H1 (cell line): Measurements from ENCODE around the gene ENDOD1. TPM values are rescaled to one million over a fixed set of nuclear protein-coding genes. Genes with fewer than 3 reads are reported as not detected.

Experiments
- CTCF ChIA-PET: fragments of 300-600 bp; sonication (Branson Sonifier 250); formaldehyde crosslinking; loops from one replicate; lab custom pipeline; 2021; ENCODE audit not compliant: partially characterized antibody; lab: Charles Lee
- POLR2A ChIA-PET: fragments of 300-600 bp; sonication (Branson Sonifier 250); formaldehyde crosslinking; loops from one replicate; lab custom pipeline; 2021; ENCODE audit warnings: inconsistent platforms; ENCODE audit not compliant: partially characterized antibody; lab: Charles Lee
- DNase-seq, 2 experiments: peaks; one replicate each; pipeline versions ENCODE4 v3.0.0 to v3.0.0-alpha.2; 2010 to 2022; ENCODE audit warnings: low spot score in 2 of 2, low read depth in 1 of 2, mixed read lengths in 1 of 2
- FAIRE-seq: peaks from 2 replicates; lab custom pipeline; 2011; peaks lifted over from hg19 to GRCh38; lab: Jason Lieb, UNC
- H2AFZ ChIP-seq: 2 replicates; pipeline ENCODE4 v1.8.1; 2012; ENCODE audit warnings: low read length, inconsistent platforms
- H2AK5ac ChIP-seq: 2 replicates; pipeline ENCODE4 v1.6.1; 2013; ENCODE audit warnings: low read depth, low read length
- H2BK120ac ChIP-seq: replicated peaks from 2 replicates; pipeline ENCODE3; 2013; ENCODE audit warnings: low read depth, low read length, inconsistent platforms
- H2BK12ac ChIP-seq: 2 replicates; pipeline ENCODE4 v1.6.1; 2013; ENCODE audit warnings: low read depth, low read length
- H2BK15ac ChIP-seq: 2 replicates; pipeline ENCODE4 v1.6.1; 2013; ENCODE audit warnings: low read length
- H2BK20ac ChIP-seq: 2 replicates; pipeline ENCODE4 v1.6.1; 2013; ENCODE audit warnings: low read length
- H2BK5ac ChIP-seq: 2 replicates; pipeline ENCODE4 v1.6.1; 2013; ENCODE audit warnings: low read depth, low read length
- H3K14ac ChIP-seq: 2 replicates; pipeline ENCODE4 v1.6.1; 2013; ENCODE audit warnings: inconsistent platforms; ENCODE audit not compliant: insufficient read length
- H3K18ac ChIP-seq: 2 replicates; pipeline ENCODE4 v1.6.1; 2013; ENCODE audit warnings: low read length; ENCODE audit errors: extremely low read depth
- H3K23ac ChIP-seq: 2 replicates; pipeline ENCODE4 v1.6.1; 2013; ENCODE audit warnings: inconsistent platforms; ENCODE audit not compliant: insufficient read length
- H3K23me2 ChIP-seq: 2 replicates; pipeline ENCODE4 v1.6.1; 2013; ENCODE audit warnings: low read depth, low read length
- H3K27ac ChIP-seq: 2 replicates; pipeline ENCODE4 v1.6.1; 2011; ENCODE audit warnings: low read depth, low read length, inconsistent platforms
- H3K27me3 ChIP-seq, 4 experiments: replicated peaks in 1 of 4; 1 replicate in 1 of 4; 2 replicates in 3 of 4; pipeline versions ENCODE4 v1.6.1 to v1.8.1; 2011 to 2013; ENCODE audit warnings: low read length in 3 of 4, mild to moderate bottlenecking in 3 of 4, inconsistent platforms in 2 of 4, mixed read lengths in 2 of 4, moderate library complexity in 1 of 4; ENCODE audit not compliant: control insufficient read depth in 3 of 4, insufficient read depth in 3 of 4; ENCODE audit errors: extremely low read depth in 1 of 4
- H3K36me3 ChIP-seq, 4 experiments: 2 replicates each; pipeline versions ENCODE4 v1.6.1 to v1.8.1; 2011 to 2013; ENCODE audit warnings: mild to moderate bottlenecking in 4 of 4, low read length in 3 of 4, moderate library complexity in 2 of 4, control low read depth in 1 of 4, inconsistent platforms in 1 of 4; ENCODE audit not compliant: insufficient read depth in 4 of 4, control insufficient read depth in 2 of 4
- H3K4ac ChIP-seq: replicated peaks from 2 replicates; pipeline ENCODE3; 2013; ENCODE audit warnings: low read length, low read depth, mixed read lengths, inconsistent platforms; ENCODE audit not compliant: insufficient read length
- H3K4me1 ChIP-seq, 4 experiments: replicated peaks in 1 of 4; 1 replicate in 1 of 4; 2 replicates in 3 of 4; pipeline versions ENCODE4 v1.6.1 to v1.8.1; 2011 to 2013; ENCODE audit warnings: low read length in 3 of 4, inconsistent platforms in 2 of 4, mixed read lengths in 1 of 4; ENCODE audit not compliant: insufficient read depth in 4 of 4, control insufficient read depth in 3 of 4
- H3K4me2 ChIP-seq, 2 experiments: 2 replicates each; pipeline versions ENCODE4 v1.6.1 to v1.8.1; 2011 to 2013; ENCODE audit warnings: low read depth in 2 of 2, low read length in 2 of 2, control low read depth in 1 of 2, inconsistent platforms in 1 of 2, mild to moderate bottlenecking in 1 of 2; ENCODE audit not compliant: insufficient read depth in 1 of 2
- H3K4me3 ChIP-seq, 4 experiments: fragments of 200-600, 300-600 bp in 1 of 4; sonication (generic), shearing (Covaris generic), sonication (Bioruptor Twin) in 1 of 4; 2 replicates each; pipeline versions ENCODE4 v1.5.1 to v1.8.1; 2011 to 2016; ENCODE audit warnings: low read length in 4 of 4, low read depth in 3 of 4, control low read depth in 2 of 4, inconsistent platforms in 2 of 4, mild to moderate bottlenecking in 2 of 4, mixed read lengths in 1 of 4, moderate library complexity in 1 of 4; ENCODE audit not compliant: insufficient read depth in 2 of 4; ENCODE audit errors: extremely low read depth in 1 of 4
- H3K56ac ChIP-seq: replicated peaks from 2 replicates; pipeline ENCODE3; 2013; ENCODE audit warnings: low read depth, mild to moderate bottlenecking, mixed read lengths, low read length, inconsistent platforms; ENCODE audit not compliant: insufficient read length
- H3K79me1 ChIP-seq: 2 replicates; pipeline ENCODE4 v1.6.1; 2013; ENCODE audit warnings: low read depth, low read length, control low read depth
- H3K79me2 ChIP-seq, 2 experiments: 2 replicates each; pipeline versions ENCODE4 v1.6.1 to v1.8.1; 2012 to 2013; ENCODE audit warnings: low read length in 2 of 2, mild to moderate bottlenecking in 2 of 2, inconsistent platforms in 1 of 2; ENCODE audit not compliant: insufficient read depth in 2 of 2, control insufficient read depth in 1 of 2
- H3K9ac ChIP-seq, 4 experiments: replicated peaks in 1 of 4; 1 replicate in 1 of 4; 2 replicates in 3 of 4; pipeline versions ENCODE4 v1.6.1 to v1.8.1; 2011 to 2013; ENCODE audit warnings: low read depth in 3 of 4, low read length in 3 of 4, control low read depth in 2 of 4, mild to moderate bottlenecking in 2 of 4, moderate library complexity in 2 of 4, inconsistent platforms in 1 of 4; ENCODE audit errors: extremely low read depth in 1 of 4
- H3K9me3 ChIP-seq, 2 experiments: 2 replicates each; pipeline versions ENCODE4 v1.6.1 to v1.8.1; 2012 to 2013; ENCODE audit warnings: mild to moderate bottlenecking in 2 of 2, moderate library complexity in 2 of 2, control low read depth in 1 of 2, inconsistent platforms in 1 of 2, low read depth in 1 of 2, low read length in 1 of 2, mixed read lengths in 1 of 2; ENCODE audit not compliant: insufficient read depth in 2 of 2
- H4K20me1 ChIP-seq, 2 experiments: replicated peaks in 1 of 2; 2 replicates each; pipeline versions ENCODE3 to v1.8.1; 2011 to 2013; ENCODE audit warnings: inconsistent platforms in 2 of 2, low read length in 2 of 2, mild to moderate bottlenecking in 1 of 2; ENCODE audit not compliant: insufficient read depth in 2 of 2, control insufficient read depth in 1 of 2
- H4K5ac ChIP-seq: 2 replicates; pipeline ENCODE4 v1.6.1; 2013; ENCODE audit warnings: low read length, low read depth, mixed read lengths, inconsistent platforms; ENCODE audit not compliant: insufficient read length
- H4K8ac ChIP-seq: 2 replicates; pipeline ENCODE4 v1.8.0; 2013; ENCODE audit warnings: mild to moderate bottlenecking, moderate library complexity, low read length, inconsistent platforms; ENCODE audit not compliant: insufficient read depth; ENCODE audit errors: extremely low read depth
- H4K91ac ChIP-seq: replicated peaks from 2 replicates; pipeline ENCODE3; 2013; ENCODE audit warnings: low read length, mixed read lengths, inconsistent platforms; ENCODE audit not compliant: insufficient read length
- BACH1 ChIP-seq: IDR thresholded peaks from 2 replicates; pipeline ENCODE4 v1.6.1; 2012; ENCODE audit warnings: low read length, improper control_type of control experiment
- CEBPB ChIP-seq: IDR thresholded peaks from 2 replicates; pipeline ENCODE4 v1.6.1; 2012; ENCODE audit warnings: low read depth, low read length
- CREB1 ChIP-seq: IDR thresholded peaks from 2 replicates; pipeline ENCODE4 v1.6.1; 2012; ENCODE audit warnings: inconsistent platforms
- CTBP2 ChIP-seq: IDR thresholded peaks from 2 replicates; pipeline ENCODE4 v1.7.0; 2011; ENCODE audit warnings: borderline replicate concordance, mild to moderate bottlenecking, moderate library complexity, mixed read lengths, low read length; ENCODE audit not compliant: insufficient read depth, insufficient read length
- EP300 ChIP-seq, 2 experiments: IDR thresholded peaks; 1 replicate in 1 of 2; 2 replicates in 1 of 2; pipeline ENCODE4 v1.6.1; 2011 to 2012; ENCODE audit warnings: low read depth in 2 of 2, low read length in 2 of 2, mild to moderate bottlenecking in 2 of 2, borderline replicate concordance in 1 of 2, inconsistent platforms in 1 of 2, moderate library complexity in 1 of 2
- HDAC6 ChIP-seq: IDR thresholded peaks from one replicate; pipeline ENCODE4 v1.7.1; 2012; ENCODE audit warnings: low read depth, mild to moderate bottlenecking, inconsistent platforms, low read length, moderate library complexity
- JUND ChIP-seq: IDR thresholded peaks from 2 replicates; pipeline ENCODE4 v1.6.1; 2011; ENCODE audit warnings: mild to moderate bottlenecking, improper control_type of control experiment, low read length
- KDM4A ChIP-seq: IDR thresholded peaks from one replicate; pipeline ENCODE4 v1.7.1; 2012; ENCODE audit warnings: low read depth, mild to moderate bottlenecking, moderate library complexity, low read length, inconsistent platforms; ENCODE audit not compliant: severe bottlenecking
- MAFK ChIP-seq: IDR thresholded peaks from 2 replicates; pipeline ENCODE4 v1.6.1; 2012; ENCODE audit warnings: low read depth, mild to moderate bottlenecking, improper control_type of control experiment, low read length
- NANOG ChIP-seq: IDR thresholded peaks from 2 replicates; pipeline ENCODE4 v1.6.1; 2011; ENCODE audit warnings: low read length, low read depth, mild to moderate bottlenecking, inconsistent platforms; ENCODE audit not compliant: insufficient read depth, poor library complexity, severe bottlenecking
- PHF8 ChIP-seq: fragments of 200-600 bp; sonication (generic); conservative IDR thresholded peaks from 2 replicates; pipeline ENCODE4 v1.7.1; 2012; ENCODE audit warnings: low read depth, mild to moderate bottlenecking, inconsistent platforms, low read length, moderate library complexity
- SAP30 ChIP-seq: fragments of 300-600 bp; sonication (generic); IDR thresholded peaks from 2 replicates; pipeline ENCODE4 v1.7.1; 2012; ENCODE audit warnings: low read length, moderate library complexity, mild to moderate bottlenecking, inconsistent platforms; ENCODE audit not compliant: insufficient read depth, insufficient replicate concordance
- SRF ChIP-seq: IDR thresholded peaks from 2 replicates; pipeline ENCODE4 v1.6.1; 2011; ENCODE audit warnings: mild to moderate bottlenecking, low read depth, low read length, moderate library complexity
- WGBS, 2 experiments: shearing (Covaris generic) in 1 of 2; methylation state at CpG; one replicate each; pipeline versions ENCODE4 v1.1.6 to v1.1.7; 2013 to 2015; ENCODE audit warnings: low lambda C conversion rate in 2 of 2, mixed read lengths in 2 of 2, inconsistent platforms in 1 of 2, low coverage in 1 of 2, missing lambda C conversion rate in 1 of 2; ENCODE audit not compliant: insufficient replicate concordance in 2 of 2, insufficient coverage in 1 of 2, insufficient read length in 1 of 2; ENCODE audit errors: extremely low coverage in 1 of 2, missing lambda C conversion rate in 1 of 2; 5-methylcytosine and 5-hydroxymethylcytosine counted together
- polyA plus RNA-seq, 7 experiments: library from polyadenylated mRNA; depleted of rRNA in 3 of 7; stranded (reverse) in 5 of 7; unstranded in 2 of 7; fragments of >200 nt in 5 of 7; fragments of 200-250 nt in 2 of 7; gene quantifications; 1 replicate in 5 of 7; 2 replicates in 1 of 7; 4 replicates in 1 of 7; pipeline versions ENCODE4 v1.2.1 to v1.2.3, GENCODE V29; 2011 to 2013; ENCODE audit warnings: missing spikeins in 2 of 7, mixed read lengths in 2 of 7
- total RNA-seq: library from RNA; stranded (reverse); fragmentation: NEBNext Ultra II Directional; extraction: Animal tissue kit (Norgen Biotek cat#: 25700); gene quantifications from 2 replicates; pipeline ENCODE4 v1.2.1, GENCODE V29; 2021

The ENDOD1 gene
- total and polyA plus RNA-seq, 2 of the 8 experiments (the other 6 are each of a cell fraction or from before 2014, with no cell fraction given): 1.2 to 2.5 TPM

DNA sequence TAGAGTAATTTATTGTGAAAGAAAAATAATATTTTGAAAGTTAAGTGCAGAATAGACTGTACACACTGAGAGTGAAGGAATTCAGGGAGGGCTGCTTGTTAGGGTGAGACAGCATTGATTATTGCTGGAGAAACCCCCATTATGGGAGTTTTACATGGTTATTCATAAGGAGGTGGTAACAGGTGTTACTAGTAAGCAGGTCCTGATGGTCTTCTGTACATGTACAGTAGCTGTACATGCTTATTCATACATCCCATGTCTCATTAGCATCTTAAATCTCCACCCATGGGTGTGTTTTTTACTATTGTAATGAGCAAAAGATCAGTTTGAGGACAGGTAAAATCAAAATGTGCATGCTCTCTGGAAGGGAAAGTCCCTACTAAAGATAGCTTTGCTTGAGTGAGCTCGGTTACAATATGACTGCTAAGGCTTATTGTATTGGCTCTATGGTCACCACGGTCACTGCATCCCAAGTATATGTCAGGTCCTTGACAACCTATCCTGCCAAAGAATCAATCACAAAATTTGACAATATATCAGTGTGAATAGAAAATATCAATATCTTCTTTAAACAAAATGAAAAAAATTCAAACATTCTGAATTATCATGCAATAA is 34.3 kb upstream of the ENDOD1 start:
- Histone ChIP-seq H3K9me3 (no peaks in the 10 kb centered on the region; a peak in 1 of 4 replicates), H4K20me1 (no peaks in the 10 kb centered on the region), H3K23me2 (no peaks in the 10 kb centered on the region), H3K4me2 (no peak overlapping the region), H2BK120ac (no peak overlapping the region), H3K36me3 (no peaks in the 10 kb centered on the region), H3K27ac (no peak overlapping the region), H3K4me1 (no peaks in the 10 kb centered on the region), H2AFZ (no peak overlapping the region), H3K4me3 (no peak overlapping the region), H3K56ac (no peak overlapping the region), H3K9ac (no peak overlapping the region), H2AK5ac (no peak overlapping the region), H3K79me2 (no peaks in the 10 kb centered on the region), H4K8ac (no peak overlapping the region), H2BK12ac (no peak overlapping the region), H3K27me3 (no peaks in the 10 kb centered on the region; a peak in 2 of 7 replicates), H3K79me1 (no peaks in the 10 kb centered on the region), H2BK15ac (no peak overlapping the region), H3K23ac (no peak overlapping the region), H2BK5ac (no peak overlapping the region), H3K18ac (no peak overlapping the region), H4K91ac (no peak overlapping the region), H3K14ac (no peak overlapping the region), H2BK20ac (no peak overlapping the region), H3K4ac (no peak overlapping the region), H4K5ac (no peak overlapping the region)
- FAIRE-seq: no peak
- ChIA-PET POLR2A (interaction anchor here (6.1 kb wide), 1 partner anchor 12 kb away, joined by 28 read pairs; the partner anchor contains the start of gene SRSF8), CTCF (interaction anchor here (1.6 to 4.1 kb wide), 2 partner anchors 13 to 14 kb away, joined by 3 to 25 read pairs; partner anchors contain the start of gene SRSF8)
- TF ChIP-seq MAFK (no peak), CREB1 (no peak), JUND (no peak), HDAC6 (no peak), EP300 (IDR thresholded peaks at IDR 0.05; ENCODE audit: borderline replicate concordance in 1 of 2, low read depth in 2 of 2, low read length in 2 of 2) (no peak), SRF (no peak), PHF8 (no peak), CTBP2 (no peak), KDM4A (no peak), SAP30 (no peak), NANOG (no peak), CEBPB (no peak), BACH1 (no peak)
- no peak for DNase-seq
- WGBS, 2 experiments: 45% methylated on average over 2 of the region's 2 CpGs; no CpG with 5 or more reads in 1 of the 2 experiments
